Stimulated activated CD8-positive, alpha-beta memory T cell treated with anti-CD3 and anti-CD28 coated beads, Interleukin-2, amount 100 ng/mL, for 48 hours (primary cell): ENCODE results near the gene MAPK4.
"Not testable (repeated sequence)": the region's sequence is repeated elsewhere in the genome, so short reads cannot be mapped to it uniquely, and the experiment has no call there.

Experiments
- DNase-seq, 2 donors: peaks; one replicate each; pipeline ENCODE4 v3.0.0-alpha.2; 2020; ENCODE audit warnings: low read depth in 2 of 2

Gene MAPK4

DNA sequence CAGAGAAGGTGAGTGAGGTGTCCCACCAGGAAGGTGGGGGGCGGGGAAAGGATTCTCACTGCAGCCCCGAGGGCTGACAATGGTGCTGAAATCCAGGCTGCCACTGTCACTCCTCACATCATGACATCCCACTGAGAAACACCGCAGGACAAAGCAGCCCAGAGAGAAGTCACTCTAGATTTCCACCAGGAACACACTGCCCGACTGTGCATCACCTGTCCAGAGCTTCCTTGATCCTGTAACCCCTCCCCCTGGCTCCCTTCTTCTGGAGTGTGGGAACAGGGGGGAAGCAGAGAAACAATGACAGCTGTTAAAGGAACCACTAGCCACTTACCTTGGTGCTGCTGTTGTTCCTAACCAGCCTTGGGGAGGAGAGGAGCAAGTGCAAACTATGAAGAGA, 190.1 kb downstream of the MAPK4 start:
- no peak for DNase-seq

DNA sequence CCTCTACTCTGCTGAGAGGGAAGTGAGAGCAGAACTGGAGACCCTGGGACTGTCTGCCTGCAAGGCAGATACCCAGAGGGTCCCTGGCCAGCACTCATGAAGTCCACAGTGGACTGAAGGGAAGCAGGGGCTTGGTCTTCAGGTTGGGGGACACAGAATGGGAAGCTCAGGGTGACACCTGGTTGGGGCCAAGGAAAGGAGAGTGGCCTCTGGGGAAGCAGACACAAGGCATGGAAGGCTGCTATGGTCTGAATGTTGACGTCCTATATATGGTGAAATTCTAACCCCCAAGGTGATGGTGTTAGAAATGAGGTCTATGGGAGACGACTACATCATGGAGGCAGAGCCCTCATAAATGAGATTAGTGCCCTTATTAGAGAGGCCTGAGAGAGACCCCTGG, 190.7 kb downstream of the MAPK4 start:
- no peak for DNase-seq

DNA sequence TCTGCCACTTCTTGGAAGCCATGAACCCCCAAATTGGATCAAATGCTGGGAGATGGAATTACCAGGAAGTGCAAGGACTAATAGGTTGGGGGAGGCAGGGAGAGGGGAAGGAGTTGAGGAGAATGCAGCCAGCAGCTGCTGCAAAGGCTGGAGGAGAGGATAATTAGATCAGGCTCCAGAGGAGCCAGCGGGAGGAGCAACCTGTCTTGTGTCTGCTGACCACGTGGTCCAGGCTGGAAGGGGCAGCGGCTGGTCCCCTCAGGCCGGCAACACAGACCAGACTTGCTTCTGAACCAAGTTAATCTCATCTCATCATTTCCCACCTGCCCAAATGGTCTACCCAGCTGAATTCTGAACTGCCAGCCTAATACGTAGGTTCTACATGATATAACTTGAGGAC, 191.6 kb downstream of the MAPK4 start:
- no peak for DNase-seq

DNA sequence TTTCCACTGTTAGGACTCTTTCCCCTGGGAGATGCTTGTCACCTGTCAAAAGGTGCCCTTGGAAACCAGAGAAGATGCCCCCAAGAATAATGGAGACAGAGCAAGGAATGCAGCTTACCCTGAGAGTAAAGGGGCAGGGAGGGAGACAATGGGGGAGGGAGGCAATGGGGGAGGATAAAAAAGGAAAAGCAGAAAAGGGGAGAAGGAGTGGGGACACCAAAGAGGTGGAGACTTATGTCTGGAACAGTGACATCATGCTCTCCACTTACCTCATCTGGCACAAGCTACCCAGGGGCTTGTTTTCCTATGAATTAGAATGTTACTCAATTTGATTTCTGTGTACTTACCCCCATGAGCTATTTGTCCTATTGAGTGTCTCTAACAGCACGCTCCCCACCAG, 192.1 kb downstream of the MAPK4 start:
- DNase-seq: no peak

DNA sequence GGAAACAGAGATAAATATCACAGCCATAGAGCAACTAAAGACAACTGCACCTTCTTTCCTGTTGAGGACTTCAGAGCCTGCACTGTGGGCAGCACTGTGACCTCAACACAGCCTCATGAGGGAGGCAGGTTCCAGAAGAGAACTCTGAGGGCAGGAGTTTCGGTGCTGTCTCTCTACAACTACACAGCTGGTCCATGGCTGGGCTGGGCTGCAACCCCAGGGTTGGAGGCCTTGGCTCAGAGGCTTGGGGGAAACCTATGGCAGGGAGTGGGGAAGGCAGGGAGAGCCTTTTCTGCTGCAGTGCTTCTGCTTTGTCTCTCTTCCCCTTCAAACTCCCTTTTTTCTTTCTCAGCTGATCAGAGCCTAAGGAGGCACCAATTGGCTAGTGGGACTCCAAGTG, 193.4 kb downstream of the MAPK4 start:
- no peak for DNase-seq

DNA sequence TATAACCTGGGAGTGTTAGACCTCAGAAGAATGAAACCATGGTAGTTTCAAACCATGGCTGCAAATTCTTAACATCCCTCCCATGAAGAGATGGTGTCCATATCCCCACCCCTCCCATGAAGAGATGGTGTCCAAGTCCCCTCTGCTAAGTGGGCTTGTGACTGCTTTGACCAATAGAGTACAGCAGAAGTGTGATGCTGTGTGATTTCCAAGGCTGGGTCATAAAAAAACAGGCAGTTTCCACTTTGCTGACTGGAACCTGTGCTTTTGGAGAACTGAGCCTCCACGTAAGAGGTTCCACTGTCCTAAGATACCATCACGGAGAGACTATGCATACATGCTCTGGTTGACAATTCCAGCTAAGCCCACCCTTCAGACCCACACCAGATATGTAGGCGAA, 194.4 kb downstream of the MAPK4 start:
- DNase-seq: no peak

DNA sequence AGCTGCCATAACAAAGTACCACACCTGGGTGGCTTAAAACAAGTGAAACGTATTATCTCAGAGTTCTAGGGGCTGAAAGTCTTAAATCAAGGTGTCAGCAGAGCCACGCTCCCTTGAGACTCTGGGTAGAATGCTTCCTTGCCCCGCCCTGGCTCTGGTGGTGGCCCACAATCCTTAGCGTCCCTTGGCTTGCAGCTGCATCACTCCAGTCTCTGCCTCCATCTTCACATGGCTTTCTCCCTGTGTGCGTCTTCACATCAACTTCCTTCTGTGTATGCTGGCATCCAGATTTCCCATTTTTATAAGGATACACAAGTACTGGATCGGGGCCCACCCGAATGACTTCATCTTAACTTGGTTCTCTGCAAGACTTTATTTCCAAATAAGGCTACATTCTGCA, 197.5 kb downstream of the MAPK4 start:
- DNase-seq: no peak

DNA sequence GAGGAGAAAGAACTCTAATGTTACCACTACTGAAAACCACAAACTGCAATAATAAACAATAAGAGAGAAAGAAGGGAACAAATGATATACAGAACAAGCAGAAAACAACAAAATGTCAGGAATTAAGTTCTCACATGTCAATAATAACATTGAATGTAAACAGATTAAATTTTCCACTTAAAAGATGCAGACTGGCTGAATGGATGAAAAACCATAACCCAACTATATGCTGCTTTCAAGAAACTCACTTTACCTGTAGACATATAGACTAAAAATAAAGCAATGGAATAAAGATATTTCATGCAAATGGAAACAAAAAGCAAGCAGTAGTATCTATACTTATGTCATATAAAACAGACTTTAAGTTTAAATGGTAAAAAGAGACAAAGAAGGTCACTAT, 209.6 kb downstream of the MAPK4 start:
- DNase-seq: no peak

DNA sequence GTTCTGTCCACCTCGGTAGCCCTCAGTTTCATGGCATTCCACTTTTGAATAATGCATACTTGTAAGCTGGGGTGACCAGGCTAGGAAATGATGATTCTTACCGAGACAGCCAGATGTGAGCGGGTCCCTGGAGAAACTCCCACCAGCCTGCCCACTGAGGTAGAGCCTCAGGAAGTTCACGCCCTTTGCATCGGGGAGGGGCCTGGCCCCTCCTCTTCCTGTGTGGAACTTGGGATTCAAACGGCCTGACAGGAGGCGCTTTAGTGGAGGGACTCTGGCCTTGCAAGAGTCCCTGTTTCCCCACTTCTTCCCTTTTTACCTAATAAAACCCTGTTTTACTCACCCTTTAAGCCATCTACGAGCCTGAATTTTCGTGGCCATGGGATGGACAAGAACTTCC, 215.3 kb downstream of the MAPK4 start:
- no peak for DNase-seq

DNA sequence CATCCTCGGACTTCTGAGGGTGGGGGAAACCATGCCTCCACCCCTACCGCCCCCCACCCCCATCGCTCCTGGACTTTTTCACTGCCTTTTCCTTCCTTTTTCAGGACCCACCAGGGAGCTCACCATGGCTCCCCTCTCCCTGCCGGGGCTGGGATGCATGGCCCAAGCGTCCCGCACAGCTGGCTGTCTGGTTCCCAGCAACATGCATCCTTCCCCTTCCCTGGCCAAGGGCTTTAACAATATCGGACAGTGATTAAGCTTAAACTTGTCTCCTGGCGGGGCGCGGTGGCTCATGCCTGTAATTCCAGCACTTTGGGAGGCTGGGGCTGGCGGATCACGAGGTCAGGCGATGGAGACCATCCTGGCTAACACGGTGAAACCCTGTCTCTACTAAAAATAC, 215.8 kb downstream of the MAPK4 start:
- DNase-seq: no peak

DNA sequence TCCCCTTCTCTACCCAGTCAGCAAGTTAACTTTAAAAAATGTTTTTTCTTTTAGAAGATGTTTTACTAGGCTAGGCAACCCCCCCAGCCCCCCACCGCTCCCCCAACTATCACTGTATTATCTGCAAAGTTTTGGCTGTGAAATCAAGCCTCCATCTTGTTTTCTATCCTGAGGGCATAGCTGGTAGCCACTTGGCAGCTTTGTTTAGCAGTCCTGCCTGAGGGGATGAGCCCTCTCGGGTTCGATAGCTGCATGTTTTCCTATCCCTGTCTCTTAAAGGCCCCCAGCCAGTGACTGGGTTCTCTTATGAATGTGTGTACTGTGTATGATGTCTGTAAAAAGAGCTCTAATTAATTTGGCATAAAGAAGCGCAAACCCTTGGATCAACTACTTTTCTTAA, 216.5 kb downstream of the MAPK4 start:
- no peak for DNase-seq

DNA sequence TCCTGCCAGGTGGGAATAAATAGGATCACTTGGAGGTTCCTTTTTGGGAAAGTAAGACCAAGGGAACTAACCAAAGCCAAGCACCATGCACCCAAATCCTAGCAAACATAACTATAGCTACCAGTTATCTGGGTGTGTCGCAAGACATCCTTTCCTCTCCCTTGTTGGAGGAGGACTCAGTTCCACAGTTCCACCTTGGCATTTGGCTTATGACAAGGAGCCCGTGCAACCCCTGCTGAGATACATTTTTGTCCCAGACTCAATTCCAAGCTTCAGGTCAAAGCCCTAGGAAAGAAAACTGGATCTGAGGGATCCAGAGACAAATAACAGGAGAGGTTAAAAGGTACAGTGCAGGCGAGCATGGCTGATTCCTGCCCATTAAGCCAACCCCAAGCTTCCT, 219.1 kb downstream of the MAPK4 start:
- DNase-seq: not testable (repeated sequence)
